Activated CD8-positive, alpha-beta T cell treated with anti-CD3 and anti-CD28 coated beads, Interleukin-2, amount 10 ng/mL, durations not matched to agents 7 days and 5 days (primary cell): ENCODE measurements around the gene PCDHB3. TPM values are rescaled to one million over a fixed set of nuclear protein-coding genes. Genes with fewer than 3 reads are reported as not detected.
"Not testable (repeated sequence)": the region's sequence is repeated elsewhere in the genome, so short reads cannot be mapped to it uniquely, and the experiment has no call there.

Experiments
- ATAC-seq: fragments of 150-1000 bp; cut with Tn5 transposase; one replicate; pipeline ENCODE4 v1.10.0; 2021; ENCODE audit warnings: moderate library complexity
- CTCF ChIA-PET: fragments of 350-600 bp; sonication (Branson Sonifier 250); formaldehyde crosslinking; loops from one replicate; lab custom pipeline; 2021; ENCODE audit warnings: antibody characterized with exemption; lab: Charles Lee
- POLR2A ChIA-PET: fragments of 350-600 bp; sonication (Branson Sonifier 250); formaldehyde crosslinking; loops from one replicate; lab custom pipeline; 2021; ENCODE audit warnings: antibody characterized with exemption; lab: Charles Lee
- DNase-seq: peaks from one replicate; pipeline ENCODE4 v3.0.0-alpha.2; 2020
- H3K27ac Mint-ChIP-seq: one replicate; pipeline ENCODE4 v1.8.0; 2021; ENCODE audit warnings: mild to moderate bottlenecking, mixed read lengths
- H3K27me3 Mint-ChIP-seq: one replicate; pipeline ENCODE4 v1.8.0; 2021; ENCODE audit warnings: low read depth, mixed read lengths
- H3K36me3 Mint-ChIP-seq: one replicate; pipeline ENCODE4 v1.8.0; 2021; ENCODE audit warnings: low read depth, mixed read lengths
- H3K4me1 Mint-ChIP-seq: one replicate; pipeline ENCODE4 v1.8.0; 2021; ENCODE audit warnings: low read depth, mixed read lengths
- H3K4me3 Mint-ChIP-seq: one replicate; pipeline ENCODE4 v1.8.0; 2021; ENCODE audit warnings: mild to moderate bottlenecking, mixed read lengths
- H3K9me3 Mint-ChIP-seq: one replicate; pipeline ENCODE4 v1.8.0; 2022; ENCODE audit warnings: mixed read lengths; ENCODE audit not compliant: insufficient read depth
- total RNA-seq, 2 experiments: library from RNA; stranded (reverse); gene quantifications; one replicate each; pipeline ENCODE4 v1.2.3, GENCODE V29; 2021

PCDHB3 gene
- total RNA-seq, 2 experiments from 2014 or later: not detected

- ATAC-seq, DNase-seq, CTCF ChIA-PET, H3K27me3 Mint-ChIP-seq, POLR2A ChIA-PET, H3K27ac Mint-ChIP-seq, H3K4me3 Mint-ChIP-seq, H3K4me1 Mint-ChIP-seq, H3K36me3 Mint-ChIP-seq: not testable (repeated sequence)
- H3K9me3 Mint-ChIP-seq: peaks cover 30% of the 10 kb centered on the region
Observed at GRCh38 chr5:141102070-141102469, 1.8 kb downstream of the PCDHB3 start.

DNA sequence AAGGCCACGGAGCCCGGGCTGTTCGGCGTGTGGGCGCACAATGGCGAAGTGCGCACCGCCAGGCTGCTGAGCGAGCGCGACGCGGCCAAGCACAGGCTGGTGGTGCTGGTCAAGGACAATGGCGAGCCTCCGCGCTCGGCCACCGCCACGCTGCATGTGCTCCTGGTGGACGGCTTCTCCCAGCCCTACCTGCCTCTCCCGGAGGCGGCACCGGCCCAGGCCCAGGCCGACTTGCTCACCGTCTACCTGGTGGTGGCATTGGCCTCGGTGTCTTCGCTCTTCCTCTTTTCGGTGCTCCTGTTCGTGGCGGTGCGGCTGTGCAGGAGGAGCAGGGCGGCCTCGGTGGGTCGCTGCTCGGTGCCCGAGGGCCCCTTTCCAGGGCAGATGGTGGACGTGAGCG lies 2.2 kb downstream of the PCDHB3 start:
- ATAC-seq, DNase-seq, CTCF ChIA-PET, H3K36me3 Mint-ChIP-seq, H3K4me3 Mint-ChIP-seq, H3K27ac Mint-ChIP-seq, POLR2A ChIA-PET, H3K4me1 Mint-ChIP-seq, H3K27me3 Mint-ChIP-seq: not testable (repeated sequence)
- H3K9me3 Mint-ChIP-seq: peaks cover 34% of the 10 kb centered on the region

DNA sequence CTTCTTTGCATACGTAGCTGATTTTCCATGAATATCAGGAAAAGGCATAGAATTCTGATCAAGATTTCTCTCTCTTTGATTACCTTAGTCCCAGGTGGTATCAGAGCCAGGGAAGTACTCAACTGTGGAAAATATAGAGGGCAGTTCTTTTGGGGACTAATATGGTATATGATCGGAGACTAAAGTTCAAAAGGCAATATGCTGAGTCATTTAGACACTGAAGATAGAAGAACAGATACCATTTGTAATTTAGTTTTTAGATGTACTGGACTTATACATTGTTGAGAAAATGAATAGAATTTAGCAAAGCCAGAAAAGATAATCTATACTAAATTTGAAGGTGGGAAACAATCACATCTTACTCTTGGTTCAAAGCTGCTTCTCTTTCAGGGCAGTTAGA lies 5.1 kb downstream of the PCDHB3 start:
- H3K4me1 Mint-ChIP-seq: no peaks in the 10 kb centered on the region
- POLR2A ChIA-PET: no interaction called here
- H3K36me3 Mint-ChIP-seq: peaks cover 1% of the 10 kb centered on the region
- no peak overlapping the region for H3K4me3 Mint-ChIP-seq
- H3K27me3 Mint-ChIP-seq: peaks cover 1% of the 10 kb centered on the region
- no peak for DNase-seq
- ATAC-seq: no peak
- CTCF ChIA-PET: no interaction called here
- peaks cover 28% of the 10 kb centered on the region for H3K9me3 Mint-ChIP-seq
- no peak overlapping the region for H3K27ac Mint-ChIP-seq

DNA sequence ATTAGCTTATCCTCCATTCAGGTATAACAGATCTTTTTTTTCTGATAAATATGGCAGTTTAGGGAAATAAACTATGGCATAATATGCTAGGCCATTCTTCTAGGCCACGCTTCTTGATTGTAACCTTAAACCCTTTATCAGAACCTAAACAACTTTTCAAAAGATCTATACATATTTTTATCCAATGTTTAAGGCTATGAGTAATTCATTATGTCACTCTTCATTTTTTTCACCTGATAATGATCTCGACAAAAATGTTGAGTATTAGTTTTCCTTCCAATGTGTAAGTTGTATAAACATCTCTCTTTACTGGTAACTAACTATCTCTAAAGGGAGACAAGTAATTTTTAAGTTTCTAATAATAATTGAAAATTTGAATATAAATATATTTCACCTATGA lies 19.0 kb downstream of the PCDHB3 start:
- Mint-ChIP-seq H3K36me3 (no peaks in the 10 kb centered on the region), H3K27ac (no peak overlapping the region), H3K4me1 (no peaks in the 10 kb centered on the region), H3K27me3 (no peaks in the 10 kb centered on the region), H3K9me3 (peaks cover 30% of the 10 kb centered on the region), H3K4me3 (no peak overlapping the region)
- no peak for DNase-seq
- ChIA-PET CTCF (no interaction called here), POLR2A (no interaction called here)
- no peak for ATAC-seq

DNA sequence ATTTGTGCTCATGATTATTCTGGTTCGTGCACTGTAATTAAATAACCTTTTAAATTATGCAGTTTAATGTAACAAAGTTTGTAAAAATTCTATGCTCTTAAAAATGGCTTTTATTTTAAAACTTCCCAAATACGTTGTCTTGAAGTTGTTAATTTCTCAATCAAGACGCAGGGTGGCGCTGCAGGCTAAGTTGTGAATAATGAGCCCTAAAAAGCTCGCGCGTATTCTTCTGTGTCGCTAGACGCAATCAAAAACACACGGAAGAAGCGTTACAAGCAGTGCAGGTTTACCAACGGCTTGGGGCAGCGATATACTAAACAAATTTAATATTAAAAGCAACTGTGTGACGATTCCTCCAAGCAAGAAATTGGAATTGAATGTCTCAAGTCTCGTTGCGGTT lies 21.3 kb downstream of the PCDHB3 start, which contains the start of gene PCDHB4:
PCDHB4 (plus strand) TSS at position 256 of the 400 bp plus-strand sequence. CDS start 181 bp downstream, outside the sequence.
- no peaks in the 10 kb centered on the region for H3K36me3 Mint-ChIP-seq
- no peaks in the 10 kb centered on the region for H3K4me1 Mint-ChIP-seq
- POLR2A ChIA-PET: no interaction called here
- CTCF ChIA-PET: no interaction called here
- ATAC-seq (no peak), DNase-seq (no peak)
- H3K27me3 Mint-ChIP-seq: no peaks in the 10 kb centered on the region
- peaks cover 13% of the 10 kb centered on the region for H3K9me3 Mint-ChIP-seq
- H3K4me3 Mint-ChIP-seq: no peak within 1 kb of the TSS
- H3K27ac Mint-ChIP-seq: no peak within 1 kb of the TSS

- POLR2A ChIA-PET: no interaction called here
- CTCF ChIA-PET: no interaction called here
- Mint-ChIP-seq H3K27me3 (no peaks in the 10 kb centered on the region), H3K27ac (no peak overlapping the region), H3K9me3 (peaks cover 10% of the 10 kb centered on the region), H3K4me3 (no peak overlapping the region), H3K4me1 (no peaks in the 10 kb centered on the region), H3K36me3 (no peaks in the 10 kb centered on the region)
- no peak for ATAC-seq
- no peak for DNase-seq
Observed at GRCh38 chr5:141121985-141122384, 21.7 kb downstream of the PCDHB3 start.

- H3K4me3 Mint-ChIP-seq, H3K4me1 Mint-ChIP-seq, H3K27me3 Mint-ChIP-seq, H3K9me3 Mint-ChIP-seq, ATAC-seq, H3K36me3 Mint-ChIP-seq, H3K27ac Mint-ChIP-seq, DNase-seq, POLR2A ChIA-PET, CTCF ChIA-PET: not testable (repeated sequence)
Observed at GRCh38 chr5:141123396-141124135, 23.3 kb downstream of the PCDHB3 start.

DNA sequence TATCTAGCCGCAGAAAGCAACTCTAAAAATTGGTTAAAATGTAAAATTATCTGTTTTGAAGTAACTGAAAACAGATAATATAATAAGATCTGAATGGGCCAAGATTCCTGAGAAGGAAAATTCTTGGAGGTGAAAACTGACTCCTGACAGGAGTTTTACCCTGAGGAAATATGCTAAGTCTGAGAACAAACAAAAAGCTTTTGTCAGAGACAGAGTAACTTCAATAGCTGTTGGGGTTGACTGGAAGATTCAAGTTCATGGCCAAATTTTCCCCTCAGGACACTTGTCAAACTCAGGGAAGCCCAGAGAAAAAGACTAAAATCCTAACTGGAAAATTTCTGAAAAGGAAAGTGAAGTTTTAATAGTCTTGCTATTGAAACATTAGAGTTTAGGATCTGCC lies 27.0 kb downstream of the PCDHB3 start:
- no peak overlapping the region for H3K4me3 Mint-ChIP-seq
- ATAC-seq (no peak), DNase-seq (no peak)
- POLR2A ChIA-PET: no interaction called here
- no peak overlapping the region for H3K27ac Mint-ChIP-seq
- no peaks in the 10 kb centered on the region for H3K36me3 Mint-ChIP-seq
- H3K27me3 Mint-ChIP-seq: no peaks in the 10 kb centered on the region
- CTCF ChIA-PET: no interaction called here
- peaks cover 6% of the 10 kb centered on the region for H3K9me3 Mint-ChIP-seq
- H3K4me1 Mint-ChIP-seq: no peaks in the 10 kb centered on the region

GRCh38 chr5:141135030-141135717 lies 34.9 kb downstream of the PCDHB3 start, which contains the start of gene PCDHB5:
Gene PCDHB5, plus strand, starts transcription at chr5:141135206. Its CDS starts 229 bp downstream, at chr5:141135435.
- no peak within 1 kb of the TSS for H3K4me3 Mint-ChIP-seq
- ATAC-seq (no peak), DNase-seq (no peak)
- H3K36me3 Mint-ChIP-seq: peaks cover 2% of the 10 kb centered on the region
- H3K27me3 Mint-ChIP-seq: no peaks in the 10 kb centered on the region
- ChIA-PET CTCF (no interaction called here), POLR2A (no interaction called here)
- no peaks in the 10 kb centered on the region for H3K4me1 Mint-ChIP-seq
- H3K27ac Mint-ChIP-seq: no peak within 1 kb of the TSS
- H3K9me3 Mint-ChIP-seq: peaks cover 45% of the 10 kb centered on the region

DNA sequence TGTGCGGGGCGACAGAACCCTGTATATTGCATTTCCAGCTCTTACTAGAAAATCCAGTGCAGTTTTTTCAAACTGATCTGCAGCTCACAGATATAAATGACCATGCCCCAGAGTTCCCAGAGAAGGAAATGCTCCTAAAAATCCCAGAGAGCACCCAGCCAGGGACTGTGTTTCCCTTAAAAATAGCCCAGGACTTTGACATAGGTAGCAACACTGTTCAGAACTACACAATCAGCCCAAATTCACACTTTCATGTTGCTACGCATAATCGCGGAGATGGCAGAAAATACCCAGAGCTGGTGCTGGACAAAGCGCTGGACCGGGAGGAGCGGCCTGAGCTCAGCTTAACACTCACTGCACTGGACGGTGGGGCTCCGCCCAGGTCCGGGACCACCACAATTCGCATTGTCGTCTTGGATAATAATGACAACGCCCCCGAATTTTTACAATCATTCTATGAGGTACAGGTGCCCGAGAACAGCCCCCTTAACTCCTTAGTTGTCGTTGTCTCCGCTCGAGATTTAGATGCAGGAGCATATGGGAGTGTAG lies 35.5 kb downstream of the PCDHB3 start:
- POLR2A ChIA-PET: no interaction called here
- no peak overlapping the region for H3K27ac Mint-ChIP-seq
- H3K36me3 Mint-ChIP-seq: peaks cover 2% of the 10 kb centered on the region
- DNase-seq (no peak), ATAC-seq (no peak)
- H3K4me1 Mint-ChIP-seq: no peaks in the 10 kb centered on the region
- no peaks in the 10 kb centered on the region for H3K27me3 Mint-ChIP-seq
- CTCF ChIA-PET: no interaction called here
- H3K9me3 Mint-ChIP-seq: peaks cover 45% of the 10 kb centered on the region
- H3K4me3 Mint-ChIP-seq: no peak overlapping the region

GRCh38 chr5:141137346-141137745 lies 37.1 kb downstream of the PCDHB3 start:
- H3K4me1 Mint-ChIP-seq, POLR2A ChIA-PET, H3K27me3 Mint-ChIP-seq, CTCF ChIA-PET, H3K36me3 Mint-ChIP-seq, H3K4me3 Mint-ChIP-seq, DNase-seq, H3K27ac Mint-ChIP-seq, ATAC-seq: not testable (repeated sequence)
- peaks cover 39% of the 10 kb centered on the region for H3K9me3 Mint-ChIP-seq

- Mint-ChIP-seq H3K4me3 (no peak within 1 kb of the TSS), H3K9me3 (peaks cover 16% of the 10 kb centered on the region), H3K36me3 (peaks cover 5% of the 10 kb centered on the region), H3K27ac (no peak within 1 kb of the TSS), H3K27me3 (no peaks in the 10 kb centered on the region), H3K4me1 (no peaks in the 10 kb centered on the region)
- ATAC-seq: no peak
- no peak for DNase-seq
- CTCF ChIA-PET: no interaction called here
- POLR2A ChIA-PET: no interaction called here
Observed at GRCh38 chr5:141149812-141150211, 49.5 kb downstream of the PCDHB3 start, which contains the start of gene PCDHB6. Gene PCDHB6, plus strand, starts transcription at chr5:141150057. Its CDS starts 201 bp downstream, at chr5:141150258.
